GM12878 (cell line): ENCODE measurements around the gene ADAM23. TPM values are rescaled to one million over a fixed set of nuclear protein-coding genes. Genes with fewer than 3 reads are reported as not detected.

ENCODE experiments used
- ATAC-seq: fragments of 200-7000 bp; cut with Tn5 transposase; 3 replicates; pipeline ENCODE4 v1.9.1; 2020; ENCODE audit warnings: mild to moderate bottlenecking, moderate library complexity
- BruUV-seq: library from RNA; stranded (reverse); fragments of 400-500 nt; replicated peaks from 2 replicates; lab custom pipeline; 2021; lab: Mats Ljungman, UMichigan
- CTCF ChIA-PET: fragments of 300-600 bp; sonication (Branson Sonifier 250); formaldehyde crosslinking; extraction: SDS; loops from one replicate; lab custom pipeline; 2021; ENCODE audit warnings: inconsistent platforms; lab: Yijun Ruan, JAX
- POLR2A ChIA-PET: fragments of 350-600 bp; formaldehyde crosslinking; extraction: SDS; loops from one replicate; lab custom pipeline; 2021; ENCODE audit warnings: inconsistent platforms; lab: Charles Lee
- RAD21 ChIA-PET: fragments of 300-600 bp; sonication (Branson Sonifier 250); formaldehyde crosslinking; loops from one replicate; lab custom pipeline; 2023; ENCODE audit warnings: antibody characterized with exemption; ENCODE audit not compliant: unreplicated experiment; lab: Charles Lee
- SMC1A ChIA-PET: fragments of 300-600 bp; sonication (Branson Sonifier 250); formaldehyde crosslinking; loops from one replicate; lab custom pipeline; 2023; ENCODE audit not compliant: unreplicated experiment, uncharacterized antibody; lab: Charles Lee
- DNase-seq: peaks from one replicate; pipeline ENCODE4 v3.0.0-alpha.2; 2011; ENCODE audit warnings: low read depth, low spot score
- FAIRE-seq: peaks from 3 replicates; lab custom pipeline; 2011; peaks lifted over from hg19 to GRCh38; lab: Jason Lieb, UNC
- H2AFZ ChIP-seq: 2 replicates; pipeline ENCODE4 v1.6.0; 2011; ENCODE audit warnings: low read depth, low read length, control low read depth; ENCODE audit not compliant: control insufficient read depth
- H3K27ac ChIP-seq: 2 replicates; pipeline ENCODE4 v1.5.1; 2011; ENCODE audit warnings: control low read depth; ENCODE audit not compliant: control insufficient read depth, insufficient read depth
- H3K27me3 ChIP-seq, 2 experiments: replicated peaks in 1 of 2; 2 replicates each; pipeline versions ENCODE4 v1.6.0 to v1.6.1; 2011; ENCODE audit warnings: low read length in 1 of 2; ENCODE audit not compliant: control insufficient read depth in 2 of 2, insufficient read depth in 2 of 2
- H3K36me3 ChIP-seq, 2 experiments: 2 replicates each; pipeline ENCODE4 v1.5.1; 2011; ENCODE audit warnings: low read length in 1 of 2; ENCODE audit not compliant: control insufficient read depth in 2 of 2, insufficient read depth in 2 of 2
- H3K4me1 ChIP-seq: 2 replicates; pipeline ENCODE4 v1.6.1; 2011; ENCODE audit warnings: mild to moderate bottlenecking, low read length, moderate library complexity, mixed read lengths; ENCODE audit not compliant: control insufficient read depth, insufficient read depth
- H3K4me2 ChIP-seq: 2 replicates; pipeline ENCODE4 v1.6.0; 2011; ENCODE audit warnings: control low read depth; ENCODE audit not compliant: control insufficient read depth, insufficient read depth
- H3K4me3 ChIP-seq: fragments of 200-600 bp; sonication (generic); 2 replicates; pipeline ENCODE4 v1.5.1; 2016
- H3K79me2 ChIP-seq: 2 replicates; pipeline ENCODE4 v1.6.0; 2011; ENCODE audit warnings: low read length; ENCODE audit not compliant: control insufficient read depth, insufficient read depth
- H3K9ac ChIP-seq: 2 replicates; pipeline ENCODE4 v1.8.0; 2011; ENCODE audit warnings: low read length, control low read depth, mixed read lengths; ENCODE audit not compliant: control insufficient read depth, insufficient read depth
- H3K9me3 ChIP-seq: replicated peaks from 3 replicates; pipeline ENCODE4 v1.5.1; 2011; ENCODE audit warnings: mild to moderate bottlenecking, low read length; ENCODE audit not compliant: control insufficient read depth, insufficient read depth
- H4K20me1 ChIP-seq: 2 replicates; pipeline ENCODE4 v1.6.0; 2011; ENCODE audit not compliant: control insufficient read depth, insufficient read depth
- ATF2 ChIP-seq: IDR thresholded peaks from 2 replicates; pipeline ENCODE4 v1.6.1; 2012; ENCODE audit warnings: low read length, inconsistent platforms
- EP300 ChIP-seq, 2 experiments: fragments of 150-350 bp in 1 of 2; IDR thresholded peaks; 2 replicates each; pipeline ENCODE4 v1.6.1; 2011 to 2012; ENCODE audit warnings: low read depth in 2 of 2, low read length in 2 of 2, borderline replicate concordance in 1 of 2, improper control_type of control experiment in 1 of 2, inconsistent platforms in 1 of 2; ENCODE audit not compliant: control insufficient read depth in 1 of 2
- RAD51 ChIP-seq: fragments of 450-650 bp; IDR thresholded peaks from 2 replicates; pipeline ENCODE4 v1.6.1; 2016; ENCODE audit warnings: moderate library complexity, mild to moderate bottlenecking, inconsistent platforms
- WGBS: methylation state at CpG from one replicate; pipeline ENCODE4 v1.1.6; 2016; ENCODE audit warnings: low lambda C conversion rate; ENCODE audit not compliant: insufficient replicate concordance, insufficient coverage; ENCODE audit errors: missing lambda C conversion rate; 5-methylcytosine and 5-hydroxymethylcytosine counted together
- in situ Hi-C: fragments of 300-500 bp; cut with MboI; formaldehyde crosslinking; loops from 9 replicates; pipeline ENCODE4 v1.14.3; 2018; ENCODE audit warnings: mixed read lengths
- intact Hi-C: fragments of 100-400 bp; cut with micrococcal nuclease; formaldehyde crosslinking; loops from one replicate; pipeline ENCODE4 v1.14.2; 2022; ENCODE audit not compliant: unreplicated experiment
- polyA plus RNA-seq, 11 experiments: library from polyadenylated mRNA; depleted of rRNA in 4 of 11; unstranded in 6 of 11; stranded (reverse) in 5 of 11; fragments of >200 nt; fragmentation: Nextera tagmentation in 4 of 11; fragmentation: Illumina TruSeq in 1 of 11; extraction: Ambion mirVana in 4 of 11; extraction: Trizol in 1 of 11; gene quantifications; 1 replicate in 1 of 11; 2 replicates in 10 of 11; pipeline versions ENCODE4 v1.2.1 to v1.2.3, GENCODE V29; 2011 to 2016; ENCODE audit warnings: inconsistent platforms in 2 of 11, missing spikeins in 2 of 11, low read depth in 1 of 11
- total RNA-seq, 4 experiments: library from RNA; depleted of rRNA in 3 of 4; stranded (reverse); fragments of >200 nt in 3 of 4; fragmentation: Illumina TruSeq in 1 of 4; extraction: Trizol in 1 of 4; gene quantifications; 2 replicates each; pipeline versions ENCODE4 v1.2.1 to v1.2.3, GENCODE V29; 2013 to 2021
- TF ChIP-seq, protein P1 (sequence below), 3 experiments: IDR thresholded peaks in 2 of 3; conservative IDR thresholded peaks in 1 of 3; 2 replicates each; pipeline ENCODE4 v1.5.1; 2011; ENCODE audit warnings: low read depth in 3 of 3, low read length in 3 of 3, mild to moderate bottlenecking in 3 of 3, control low read depth in 2 of 3, moderate library complexity in 2 of 3, inconsistent platforms in 1 of 3, mixed read lengths in 1 of 3; ENCODE audit not compliant: control insufficient read depth in 2 of 3, insufficient read depth in 1 of 3; ENCODE audit errors: extremely low read depth in 1 of 3

Gene ADAM23
- total and polyA plus RNA-seq, 10 of the 15 experiments (the other 5 are each of a cell fraction or from before 2014, with no cell fraction given): 5.7 to 41.8 (median 15.6) TPM

- BruUV-seq: no TSS peak
- no peaks in the 10 kb centered on the region for H3K9me3 ChIP-seq
- ChIA-PET RAD21 (no interaction called here), SMC1A (interaction anchor here (1.3 to 1.4 kb wide), 2 partner anchors 8 to 11 kb away, joined by 3 to 4 read pairs; no protein-coding TSS in a partner anchor), POLR2A (no interaction called here), CTCF (interaction anchor here (0.6 to 1.3 kb wide), 3 partner anchors 11 to 234 kb away, joined by 3 read pairs; no protein-coding TSS in a partner anchor)
- H3K27me3 ChIP-seq: no peaks in the 10 kb centered on the region; a peak in 2 of 4 replicates
- H3K27ac ChIP-seq: no peak overlapping the region
- H3K4me3 ChIP-seq: no peak overlapping the region
- ATAC-seq (no peak), DNase-seq (no peak), FAIRE-seq (no peak)
- H4K20me1 ChIP-seq: no peaks in the 10 kb centered on the region
- H3K36me3 ChIP-seq: no peaks in the 10 kb centered on the region
- in situ Hi-C loops (no loop called here), intact Hi-C loops (no loop called here)
- no peak overlapping the region for H3K4me2 ChIP-seq
- H3K9ac ChIP-seq: no peak overlapping the region
- no peak overlapping the region for H2AFZ ChIP-seq
- H3K79me2 ChIP-seq: no peaks in the 10 kb centered on the region
- no peaks in the 10 kb centered on the region for H3K4me1 ChIP-seq
- TF ChIP-seq RAD51 (no peak), ATF2 (no peak), EP300 (IDR thresholded peaks at IDR 0.05; ENCODE audit: borderline replicate concordance in 1 of 2, control insufficient read depth in 1 of 2, low read depth in 2 of 2, low read length in 2 of 2) (no peak)
- TF ChIP-seq, protein P1, sequence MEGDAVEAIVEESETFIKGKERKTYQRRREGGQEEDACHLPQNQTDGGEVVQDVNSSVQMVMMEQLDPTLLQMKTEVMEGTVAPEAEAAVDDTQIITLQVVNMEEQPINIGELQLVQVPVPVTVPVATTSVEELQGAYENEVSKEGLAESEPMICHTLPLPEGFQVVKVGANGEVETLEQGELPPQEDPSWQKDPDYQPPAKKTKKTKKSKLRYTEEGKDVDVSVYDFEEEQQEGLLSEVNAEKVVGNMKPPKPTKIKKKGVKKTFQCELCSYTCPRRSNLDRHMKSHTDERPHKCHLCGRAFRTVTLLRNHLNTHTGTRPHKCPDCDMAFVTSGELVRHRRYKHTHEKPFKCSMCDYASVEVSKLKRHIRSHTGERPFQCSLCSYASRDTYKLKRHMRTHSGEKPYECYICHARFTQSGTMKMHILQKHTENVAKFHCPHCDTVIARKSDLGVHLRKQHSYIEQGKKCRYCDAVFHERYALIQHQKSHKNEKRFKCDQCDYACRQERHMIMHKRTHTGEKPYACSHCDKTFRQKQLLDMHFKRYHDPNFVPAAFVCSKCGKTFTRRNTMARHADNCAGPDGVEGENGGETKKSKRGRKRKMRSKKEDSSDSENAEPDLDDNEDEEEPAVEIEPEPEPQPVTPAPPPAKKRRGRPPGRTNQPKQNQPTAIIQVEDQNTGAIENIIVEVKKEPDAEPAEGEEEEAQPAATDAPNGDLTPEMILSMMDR (IDR thresholded peaks at IDR 0.05 in 2 of 3, conservative IDR thresholded peaks at IDR 0.05 in 1 of 3; ENCODE audit: control insufficient read depth in 2 of 3, extremely low read depth in 1 of 3, insufficient read depth in 1 of 3, low read depth in 3 of 3, low read length in 3 of 3): no peak
- WGBS: 4% methylated on average over 2 of the region's 2 CpGs
Observed at GRCh38 chr2:206626108-206626507, 182.8 kb downstream of the ADAM23 start.
